Measurements from ENCODE around the gene TRIO. TPM values are rescaled to one million over a fixed set of nuclear protein-coding genes. Genes with fewer than 3 reads are reported as not detected.

The TRIO gene
- total and polyA plus RNA-seq, 10 of the 15 experiments (the other 5 are each of a cell fraction or from before 2014, with no cell fraction given) = 5.1 to 96.4 (median 44.6) TPM

GRCh38 chr5:14118551-14119320 lies 24.4 kb upstream of the TRIO start (continued):
- TF ChIP-seq, protein P1, sequence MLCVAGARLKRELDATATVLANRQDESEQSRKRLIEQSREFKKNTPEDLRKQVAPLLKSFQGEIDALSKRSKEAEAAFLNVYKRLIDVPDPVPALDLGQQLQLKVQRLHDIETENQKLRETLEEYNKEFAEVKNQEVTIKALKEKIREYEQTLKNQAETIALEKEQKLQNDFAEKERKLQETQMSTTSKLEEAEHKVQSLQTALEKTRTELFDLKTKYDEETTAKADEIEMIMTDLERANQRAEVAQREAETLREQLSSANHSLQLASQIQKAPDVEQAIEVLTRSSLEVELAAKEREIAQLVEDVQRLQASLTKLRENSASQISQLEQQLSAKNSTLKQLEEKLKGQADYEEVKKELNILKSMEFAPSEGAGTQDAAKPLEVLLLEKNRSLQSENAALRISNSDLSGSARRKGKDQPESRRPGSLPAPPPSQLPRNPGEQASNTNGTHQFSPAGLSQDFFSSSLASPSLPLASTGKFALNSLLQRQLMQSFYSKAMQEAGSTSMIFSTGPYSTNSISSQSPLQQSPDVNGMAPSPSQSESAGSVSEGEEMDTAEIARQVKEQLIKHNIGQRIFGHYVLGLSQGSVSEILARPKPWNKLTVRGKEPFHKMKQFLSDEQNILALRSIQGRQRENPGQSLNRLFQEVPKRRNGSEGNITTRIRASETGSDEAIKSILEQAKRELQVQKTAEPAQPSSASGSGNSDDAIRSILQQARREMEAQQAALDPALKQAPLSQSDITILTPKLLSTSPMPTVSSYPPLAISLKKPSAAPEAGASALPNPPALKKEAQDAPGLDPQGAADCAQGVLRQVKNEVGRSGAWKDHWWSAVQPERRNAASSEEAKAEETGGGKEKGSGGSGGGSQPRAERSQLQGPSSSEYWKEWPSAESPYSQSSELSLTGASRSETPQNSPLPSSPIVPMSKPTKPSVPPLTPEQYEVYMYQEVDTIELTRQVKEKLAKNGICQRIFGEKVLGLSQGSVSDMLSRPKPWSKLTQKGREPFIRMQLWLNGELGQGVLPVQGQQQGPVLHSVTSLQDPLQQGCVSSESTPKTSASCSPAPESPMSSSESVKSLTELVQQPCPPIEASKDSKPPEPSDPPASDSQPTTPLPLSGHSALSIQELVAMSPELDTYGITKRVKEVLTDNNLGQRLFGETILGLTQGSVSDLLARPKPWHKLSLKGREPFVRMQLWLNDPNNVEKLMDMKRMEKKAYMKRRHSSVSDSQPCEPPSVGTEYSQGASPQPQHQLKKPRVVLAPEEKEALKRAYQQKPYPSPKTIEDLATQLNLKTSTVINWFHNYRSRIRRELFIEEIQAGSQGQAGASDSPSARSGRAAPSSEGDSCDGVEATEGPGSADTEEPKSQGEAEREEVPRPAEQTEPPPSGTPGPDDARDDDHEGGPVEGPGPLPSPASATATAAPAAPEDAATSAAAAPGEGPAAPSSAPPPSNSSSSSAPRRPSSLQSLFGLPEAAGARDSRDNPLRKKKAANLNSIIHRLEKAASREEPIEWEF (IDR thresholded peaks at IDR 0.05; ENCODE audit: insufficient replicate concordance, low read depth, low read length) = no peak

DNA sequence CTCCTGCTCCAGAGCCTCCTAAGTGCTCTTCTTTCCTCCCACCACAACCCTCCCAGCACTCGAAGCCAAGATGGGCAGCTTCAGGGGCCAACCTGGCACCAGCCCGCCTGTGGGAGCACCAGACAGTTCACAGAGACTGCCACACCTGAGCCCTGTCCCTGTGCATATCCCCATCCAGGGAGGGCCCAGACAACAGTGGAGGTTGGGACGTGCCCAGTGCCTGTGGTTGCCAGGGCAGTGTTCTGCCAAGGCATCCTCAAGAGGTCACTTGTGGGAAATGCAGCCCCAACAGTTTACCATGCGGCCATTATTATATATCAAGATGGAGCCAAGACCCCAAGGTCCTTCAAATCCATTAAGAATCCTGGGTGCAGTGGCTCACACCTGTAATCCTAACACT lies 23.0 kb upstream of the TRIO start:
- no peak for ATAC-seq
- H3K4me1 ChIP-seq (ENCODE audit: control insufficient read depth, insufficient read depth, low read length) = no peaks in the 10 kb centered on the region
- FAIRE-seq = no peak
- ChIA-PET CTCF (interaction anchor here (0.7 to 4.2 kb wide), 4 partner anchors 11 to 66 kb away, joined by 3 to 25 read pairs (median 3); no protein-coding TSS in a partner anchor), SMC1A (ENCODE audit: uncharacterized antibody, unreplicated experiment) (interaction anchor here (1.0 to 2.7 kb wide), 3 partner anchors 8 to 20 kb away, joined by 4 to 10 read pairs (median 9); no protein-coding TSS in a partner anchor), POLR2A (no interaction called here), RAD21 (ENCODE audit: unreplicated experiment) (interaction anchor here (0.8 to 2.1 kb wide), 2 partner anchors 11 to 148 kb away, joined by 4 to 11 read pairs; no protein-coding TSS in a partner anchor)
- H3K27ac ChIP-seq (ENCODE audit: control insufficient read depth, insufficient read depth) = no peak overlapping the region
- intact Hi-C loops (cut with micrococcal nuclease; ENCODE audit: unreplicated experiment) = no loop called here
- in situ Hi-C loops (cut with MboI) = no loop called here
- 54% methylated on average over 4 of the region's 4 CpGs for WGBS (ENCODE audit: insufficient coverage, insufficient replicate concordance, low lambda C conversion rate, missing lambda C conversion rate)
- H2AFZ ChIP-seq (ENCODE audit: control insufficient read depth, low read depth, low read length) = no peak overlapping the region
- no peaks in the 10 kb centered on the region for H3K79me2 ChIP-seq (ENCODE audit: control insufficient read depth, insufficient read depth, low read length)
- no peak for DNase-seq (ENCODE audit: low read depth, low spot score)
- H3K9ac ChIP-seq (ENCODE audit: control insufficient read depth, insufficient read depth, low read length) = no peak overlapping the region
- H3K9me3 ChIP-seq (replicated peaks; ENCODE audit: control insufficient read depth, insufficient read depth, low read length) = no peaks in the 10 kb centered on the region
- BruUV-seq (replicated peaks) = no TSS peak
- H4K20me1 ChIP-seq (ENCODE audit: control insufficient read depth, insufficient read depth) = no peaks in the 10 kb centered on the region
- no peaks in the 10 kb centered on the region for H3K27me3 ChIP-seq (replicated peaks in 1 of 2; ENCODE audit: control insufficient read depth in 2 of 2, insufficient read depth in 2 of 2, low read length in 1 of 2)
- H3K36me3 ChIP-seq (ENCODE audit: control insufficient read depth in 2 of 2, insufficient read depth in 2 of 2, low read length in 1 of 2) = no peaks in the 10 kb centered on the region
- H3K4me3 ChIP-seq = no peak overlapping the region
- H3K4me2 ChIP-seq (ENCODE audit: control insufficient read depth, insufficient read depth) = no peak overlapping the region
- no peak for TF ChIP-seq SUZ12 (IDR thresholded peaks at IDR 0.05; ENCODE audit: unreplicated experiment)
- TF ChIP-seq IRF4 (IDR thresholded peaks at IDR 0.05; ENCODE audit: low read depth, low read length) = no peak
- TF ChIP-seq ASH2L (IDR thresholded peaks at IDR 0.05; ENCODE audit: borderline replicate concordance, low read depth) = no peak
- no peak for TF ChIP-seq TCF7 (IDR thresholded peaks at IDR 0.05; ENCODE audit: borderline replicate concordance)
- TF ChIP-seq PBX3 (IDR thresholded peaks at IDR 0.05; ENCODE audit: insufficient replicate concordance, low read depth, low read length) = no peak
- TF ChIP-seq ETV6 (conservative IDR thresholded peaks at IDR 0.05 in 1 of 2, IDR thresholded peaks at IDR 0.05 in 1 of 2; ENCODE audit: borderline replicate concordance in 1 of 2, low read depth in 1 of 2) = no peak
- TF ChIP-seq WRNIP1 (IDR thresholded peaks at IDR 0.05; ENCODE audit: borderline replicate concordance, low read depth, low read length) = no peak
- no peak for TF ChIP-seq ZNF217 (IDR thresholded peaks at IDR 0.05)
- no peak for TF ChIP-seq ZBTB40 (IDR thresholded peaks at IDR 0.05; ENCODE audit: borderline replicate concordance)
